Measurements from ENCODE around the gene C11orf21.

C11orf21 gene

DNA sequence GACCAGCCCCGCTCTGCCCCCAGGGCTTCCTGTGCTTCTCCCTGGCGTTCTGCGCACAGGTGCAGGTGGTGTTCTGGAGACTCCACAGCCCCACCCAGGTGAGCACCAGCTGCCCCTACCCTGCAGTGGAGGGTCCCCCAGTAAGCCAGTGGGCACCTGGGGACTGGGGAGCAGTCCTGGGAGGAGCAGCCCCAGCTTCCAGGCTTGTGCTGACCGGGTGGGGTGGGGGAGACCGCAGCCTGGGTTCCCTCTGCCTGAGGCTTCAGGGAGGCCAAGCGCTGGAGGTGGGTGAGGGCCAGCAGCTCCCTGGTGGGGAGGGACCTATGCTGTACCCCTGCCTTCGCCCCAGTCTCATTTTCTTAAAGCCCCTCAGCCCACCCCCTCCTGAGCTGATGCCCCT is 7.0 kb upstream of the C11orf21 start:
- no peak for DNase-seq (ENCODE audit: low read depth, low spot score)

- no peak for DNase-seq (ENCODE audit: low read depth, low spot score)
Measured at GRCh38 chr11:2307501-2308331, 6.0 kb upstream of the C11orf21 start.

- no peak for DNase-seq (ENCODE audit: low read depth, low spot score)
Measured at GRCh38 chr11:2306877-2307500, 5.3 kb upstream of the C11orf21 start.

GRCh38 chr11:2306452-2306823 is 4.7 kb upstream of the C11orf21 start:
- DNase-seq (ENCODE audit: low read depth, low spot score): no peak

DNA sequence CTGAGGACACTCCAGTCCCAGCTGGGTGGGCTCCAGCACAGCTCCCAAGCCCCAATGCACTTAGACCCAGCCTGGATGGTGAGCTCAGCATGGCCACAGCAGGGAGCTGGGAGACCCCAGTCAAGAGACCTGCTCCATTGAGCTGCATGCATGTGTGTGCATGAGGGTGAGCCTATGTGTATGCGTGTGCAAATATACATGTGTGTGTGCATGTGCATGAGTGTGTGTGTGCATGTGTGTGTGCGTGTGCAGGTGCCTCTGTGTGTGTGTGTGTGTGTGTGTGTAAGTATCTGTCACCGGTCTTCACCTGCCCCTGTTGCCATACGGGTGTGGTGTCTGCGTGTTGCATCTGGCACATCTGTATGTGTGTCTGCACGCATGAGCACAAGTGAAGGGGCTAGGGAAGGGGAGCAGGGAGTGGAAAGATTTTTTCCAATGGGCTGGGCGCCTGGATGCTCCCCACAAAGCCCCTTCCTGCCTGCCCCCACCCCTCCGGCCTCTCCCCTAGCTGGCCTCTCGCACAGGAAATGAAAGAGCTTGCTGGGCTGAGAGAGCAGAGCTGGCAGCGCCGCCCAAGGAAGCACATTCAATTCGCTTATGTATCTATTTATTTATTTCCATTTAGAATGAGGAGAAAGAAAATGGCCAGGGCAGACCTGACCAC is 4.2 kb upstream of the C11orf21 start:
- DNase-seq (ENCODE audit: low read depth, low spot score): no peak

DNA sequence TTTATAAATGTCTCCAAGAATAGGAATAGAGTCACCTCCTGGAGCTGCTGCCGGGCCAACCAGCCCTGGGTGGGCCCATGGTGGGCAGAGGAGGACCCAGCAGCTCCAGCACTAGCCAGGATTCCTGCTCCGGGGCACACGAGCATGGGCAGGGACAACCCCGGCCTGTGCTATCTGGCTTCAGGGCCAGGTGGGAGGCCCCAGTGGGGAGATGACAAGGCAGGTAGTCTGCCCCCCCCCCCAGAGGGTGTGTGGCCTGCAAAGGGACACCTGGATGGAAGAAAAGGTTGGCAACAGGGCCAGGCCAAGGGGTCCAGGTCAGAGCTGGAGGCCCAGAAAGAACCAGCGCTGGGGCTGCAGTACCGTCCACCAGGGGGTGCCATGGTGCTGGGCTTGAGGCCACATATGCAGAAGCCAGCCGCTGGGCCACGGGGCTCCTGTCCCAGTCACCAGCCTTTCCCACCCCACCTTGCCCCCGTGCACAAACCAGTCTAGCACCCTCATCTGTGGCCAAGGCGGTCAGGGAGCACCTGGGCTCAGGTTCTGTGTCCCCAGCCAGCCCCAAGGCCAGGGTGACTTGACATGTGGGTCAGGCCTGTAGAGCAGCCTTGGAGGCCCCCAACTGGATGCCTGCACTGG is 3.5 kb upstream of the C11orf21 start:
- DNase-seq (ENCODE audit: low read depth, low spot score): no peak

GRCh38 chr11:2304506-2305139 is 2.9 kb upstream of the C11orf21 start:
- DNase-seq (ENCODE audit: low read depth, low spot score): no peak

- DNase-seq (ENCODE audit: low read depth, low spot score): no peak
Measured at GRCh38 chr11:2303627-2304505, 2.1 kb upstream of the C11orf21 start.

GRCh38 chr11:2302896-2303626 is 1.3 kb upstream of the C11orf21 start:
- DNase-seq (ENCODE audit: low read depth, low spot score): no peak

- DNase-seq (ENCODE audit: low read depth, low spot score): no peak
Measured at GRCh38 chr11:2302306-2302895, 683 bp upstream of the C11orf21 start.

DNA sequence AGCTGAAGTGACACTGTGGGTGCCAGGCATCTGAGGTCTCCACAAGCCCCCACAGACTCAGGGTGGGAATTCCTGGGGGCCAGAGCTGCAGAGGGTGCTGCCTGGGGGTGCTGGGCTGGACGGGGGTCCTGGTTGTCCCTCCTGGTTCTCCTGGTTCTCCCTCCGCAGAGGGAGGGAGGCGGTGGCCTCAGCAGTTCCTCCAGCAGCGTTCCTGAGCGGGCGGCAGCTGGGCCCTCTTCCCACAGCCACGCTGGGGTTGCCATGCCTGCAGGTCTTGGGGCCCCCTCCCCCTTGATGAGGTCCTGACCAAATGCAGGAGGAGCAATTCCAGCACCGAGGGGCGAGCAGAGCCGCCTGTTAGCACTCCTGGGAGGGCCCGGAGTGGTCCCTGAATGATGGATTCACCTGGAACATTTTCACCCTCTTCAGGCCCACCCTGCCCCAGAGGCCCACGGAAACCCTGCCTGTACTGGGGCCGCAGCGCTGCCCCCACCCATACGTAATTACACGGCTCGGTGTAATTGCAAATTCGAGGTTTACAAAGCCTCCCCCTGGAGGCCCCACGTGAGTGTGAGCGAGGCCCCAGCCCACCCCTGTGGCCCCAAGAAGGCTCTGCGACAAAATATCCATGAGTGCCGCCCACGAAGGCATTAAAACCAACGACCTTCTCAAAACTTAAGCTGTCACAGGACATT is 635 bp downstream of the C11orf21 start:
- DNase-seq (ENCODE audit: low read depth, low spot score): no peak

DNA sequence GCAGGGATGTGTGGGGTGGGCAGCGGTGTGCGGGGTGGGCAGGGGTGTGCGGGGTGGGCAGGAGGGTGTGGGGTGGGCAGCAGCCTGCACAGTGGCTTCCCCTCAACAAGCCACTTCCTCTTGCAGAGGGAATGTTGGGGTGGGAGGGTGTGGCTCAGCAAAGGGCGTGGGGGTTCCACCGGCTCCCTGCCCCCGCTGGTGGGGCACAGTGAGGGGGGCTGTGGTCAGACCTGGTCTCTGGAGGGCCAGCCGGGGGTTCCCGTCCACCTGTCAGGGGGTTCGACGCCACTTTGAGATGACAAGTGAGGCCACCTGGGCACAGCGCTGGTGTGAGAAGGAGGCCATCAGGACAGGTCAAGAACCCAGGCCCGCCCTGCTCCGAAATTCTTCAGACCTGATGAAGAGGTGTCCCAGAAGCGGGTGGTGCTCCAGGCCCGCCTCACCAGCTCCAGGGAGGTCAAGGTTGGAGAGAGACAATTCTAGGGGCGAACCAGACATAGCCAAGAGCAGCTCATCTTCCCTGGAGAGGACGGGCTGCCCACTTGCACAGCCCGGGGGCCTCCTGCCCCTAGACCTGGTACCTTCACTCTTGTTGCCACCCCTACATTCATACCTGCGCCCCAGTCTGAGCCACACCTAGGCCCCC is 1.3 kb downstream of the C11orf21 start:
- DNase-seq (ENCODE audit: low read depth, low spot score): no peak

- DNase-seq (ENCODE audit: low read depth, low spot score): no peak
Measured at GRCh38 chr11:2299773-2300172, 1.9 kb downstream of the C11orf21 start.

- DNase-seq (ENCODE audit: low read depth, low spot score): no peak
Measured at GRCh38 chr11:2298795-2299761, 2.6 kb downstream of the C11orf21 start.

DNA sequence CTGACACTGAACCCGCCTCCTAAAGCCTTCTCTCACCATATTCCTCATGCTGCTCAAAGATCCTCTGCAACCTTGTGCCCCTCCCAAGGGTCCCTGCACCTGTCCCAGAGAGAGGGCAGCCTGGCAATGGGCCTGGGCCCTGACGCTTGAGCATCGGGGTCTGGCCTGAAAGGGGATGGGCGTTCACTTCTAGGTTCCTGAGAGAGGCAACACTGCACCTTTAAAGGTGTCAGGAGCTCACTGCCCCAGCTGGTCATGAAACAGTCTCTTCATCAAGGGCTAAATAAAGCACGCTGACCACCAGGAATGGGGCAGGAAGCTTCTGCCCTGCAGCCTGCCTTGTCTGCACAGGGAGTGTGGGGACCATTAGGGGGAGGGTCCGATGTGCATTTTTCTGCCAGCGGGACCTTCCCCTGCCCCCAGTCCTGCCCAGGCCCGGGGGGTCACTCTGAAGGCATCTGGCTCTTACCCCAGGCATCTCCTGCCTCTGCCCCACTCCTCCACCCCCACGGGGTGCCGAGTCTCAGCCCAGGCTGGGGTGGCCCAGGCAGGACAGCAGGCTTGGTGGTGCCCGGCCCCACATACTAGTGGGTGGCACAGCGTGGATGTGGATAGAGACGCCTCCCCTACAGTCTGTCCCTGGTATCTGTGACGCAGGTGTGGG is 3.5 kb downstream of the C11orf21 start:
- DNase-seq (ENCODE audit: low read depth, low spot score): no peak

DNA sequence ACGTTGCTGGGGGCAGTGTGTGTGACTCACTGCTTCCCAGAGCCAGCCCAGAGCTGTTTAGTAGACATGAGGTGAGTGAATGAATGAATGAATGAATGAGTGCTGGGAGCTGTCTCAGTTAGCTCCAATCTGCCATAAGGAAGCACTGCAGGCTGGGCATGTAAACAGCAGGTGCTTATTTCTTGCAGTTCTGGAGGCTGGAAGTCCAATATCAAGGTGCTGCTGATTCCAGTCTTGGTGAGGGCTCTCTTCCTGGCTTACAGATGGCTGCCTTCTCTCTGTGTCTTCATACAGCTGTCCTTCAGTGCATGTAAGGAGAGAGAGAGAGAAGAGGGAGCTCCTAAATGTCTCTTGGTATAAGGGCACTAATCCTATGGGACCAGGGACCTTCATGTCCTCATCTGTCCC is 4.1 kb downstream of the C11orf21 start:
- DNase-seq (ENCODE audit: low read depth, low spot score): no peak
